ENCODE data around the gene INAFM2. TPM values are rescaled to one million over a fixed set of nuclear protein-coding genes. Genes with fewer than 3 reads are reported as not detected.

INAFM2 gene
- polyA plus RNA-seq, 10 donors = 11.4 to 18.1 (median 12.4) TPM

GRCh38 chr15:40358471-40359353, 35.2 kb downstream of the INAFM2 start:
- DNase-seq = no peak

- DNase-seq = no peak
These were observed 36.5 kb downstream of the INAFM2 start for GRCh38 chr15:40360015-40360414.

DNA sequence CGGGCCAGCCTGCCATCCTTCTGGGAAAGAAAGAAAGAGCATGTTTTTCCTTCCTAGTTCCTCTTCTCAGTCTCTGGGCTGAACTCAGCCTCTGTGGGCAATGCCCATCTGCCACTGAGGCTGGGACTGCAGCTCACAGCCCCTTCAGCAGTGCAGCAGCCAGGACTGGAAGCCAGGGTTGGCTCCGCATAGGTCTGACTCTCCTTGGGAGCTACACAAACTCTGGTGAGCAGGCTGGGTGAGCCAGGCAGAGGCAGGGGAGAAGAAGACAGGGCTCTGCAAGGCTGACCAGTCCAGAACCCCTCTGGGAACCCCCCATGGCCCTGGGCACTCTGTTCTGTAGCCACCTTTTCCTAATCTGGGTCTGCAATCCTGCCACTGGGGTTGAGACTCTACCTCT, 38.1 kb downstream of the INAFM2 start:
- no peak for DNase-seq

DNA sequence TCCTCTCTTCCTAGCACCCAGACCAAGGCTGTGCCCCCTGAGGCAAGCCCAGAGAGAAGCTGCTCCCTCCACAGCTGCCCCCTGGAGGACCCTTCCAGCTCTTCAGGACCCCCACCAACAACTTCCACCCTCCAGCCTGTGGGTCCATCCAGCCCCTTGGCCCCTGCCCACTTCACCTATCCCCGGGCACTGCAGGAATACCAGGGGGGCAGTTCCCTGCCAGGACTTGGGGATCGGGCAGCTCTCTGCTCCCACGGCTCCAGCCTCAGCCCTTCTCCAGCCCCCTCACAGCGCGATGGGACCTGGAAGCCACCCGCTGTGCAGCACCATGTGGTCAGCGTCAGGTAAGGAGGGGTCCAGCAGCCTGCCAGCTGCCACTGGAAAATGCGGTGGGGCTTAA, 40.1 kb downstream of the INAFM2 start:
- no peak for DNase-seq

DNA sequence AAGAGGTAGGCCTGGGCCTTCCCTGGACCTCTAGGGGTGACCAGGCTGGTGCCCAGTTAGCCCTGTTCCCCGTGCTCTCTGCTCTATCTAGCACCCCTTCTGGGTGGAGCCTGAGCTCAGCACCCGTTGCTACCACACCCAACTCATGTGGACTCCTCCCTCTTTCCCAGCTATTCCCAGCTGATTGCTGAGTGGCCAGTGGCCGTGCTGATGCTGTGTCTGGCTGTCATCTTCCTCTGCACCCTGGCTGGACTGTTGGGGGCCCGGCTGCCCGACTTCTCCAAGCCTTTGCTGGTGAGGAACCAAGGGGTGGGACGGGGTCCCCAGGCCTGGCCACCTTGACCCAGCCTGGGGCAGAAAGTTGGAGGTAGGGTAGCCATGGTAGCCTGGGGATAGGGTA, 40.8 kb downstream of the INAFM2 start:
- no peak for DNase-seq

DNA sequence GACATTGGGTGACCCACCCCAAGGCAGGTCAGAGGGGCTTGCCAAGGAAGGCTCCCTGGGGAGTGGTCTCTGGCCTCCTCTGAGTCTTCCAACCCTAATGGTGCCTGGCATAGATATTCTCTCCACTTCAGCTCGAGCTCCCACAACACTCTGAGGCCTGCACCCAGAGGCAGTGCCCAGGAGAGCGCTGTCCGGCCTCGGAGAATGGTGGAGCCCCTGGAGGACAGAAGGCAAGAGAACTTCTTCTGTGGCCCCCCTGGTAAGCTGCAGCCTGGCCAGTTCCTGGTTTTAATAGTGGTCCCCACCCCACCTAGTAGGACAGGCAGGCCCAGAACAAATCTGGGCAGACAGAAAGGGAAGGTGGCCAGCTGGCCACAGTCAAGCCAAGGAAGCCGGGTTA, 41.5 kb downstream of the INAFM2 start:
- DNase-seq = no peak

DNA sequence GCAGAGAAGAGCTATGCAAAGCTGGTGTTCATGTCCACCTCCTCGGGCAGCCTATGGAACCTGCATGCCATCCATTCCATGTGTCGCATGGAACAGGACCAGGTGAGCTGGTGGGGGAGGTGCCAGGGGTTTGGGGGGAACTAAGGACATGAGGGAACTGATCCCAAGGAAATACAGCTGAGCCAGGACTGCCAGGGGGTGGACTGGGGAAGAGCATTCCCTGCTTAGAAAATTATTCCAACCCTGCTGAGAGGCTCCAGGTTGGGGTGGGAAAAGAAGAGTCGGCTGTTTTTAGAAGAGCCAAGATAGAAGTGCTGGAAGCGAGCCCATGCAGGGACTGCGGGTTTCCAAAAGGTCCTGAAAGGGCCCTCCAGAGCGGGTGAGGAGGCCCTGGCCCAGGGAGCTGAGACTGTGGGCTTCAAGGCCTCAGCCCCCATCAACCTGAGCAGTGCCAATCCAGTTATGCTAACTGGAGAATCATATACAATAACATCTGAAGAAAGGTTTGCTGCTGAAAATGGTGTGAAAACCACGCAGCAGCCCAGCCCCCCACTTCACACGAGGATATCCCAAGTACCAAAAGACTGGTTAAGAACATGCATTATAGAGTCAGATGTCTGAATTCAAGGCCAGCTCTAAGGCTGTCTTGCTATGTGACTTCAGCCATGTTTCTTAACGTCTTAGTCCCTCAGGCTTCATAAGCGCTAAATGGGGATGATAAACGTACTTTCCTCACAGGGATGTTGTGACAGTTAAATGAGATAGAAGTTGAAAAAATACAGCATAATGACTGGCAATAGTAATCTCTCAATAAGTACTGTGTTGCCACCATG, 42.3 kb downstream of the INAFM2 start:
- no peak for DNase-seq

DNA sequence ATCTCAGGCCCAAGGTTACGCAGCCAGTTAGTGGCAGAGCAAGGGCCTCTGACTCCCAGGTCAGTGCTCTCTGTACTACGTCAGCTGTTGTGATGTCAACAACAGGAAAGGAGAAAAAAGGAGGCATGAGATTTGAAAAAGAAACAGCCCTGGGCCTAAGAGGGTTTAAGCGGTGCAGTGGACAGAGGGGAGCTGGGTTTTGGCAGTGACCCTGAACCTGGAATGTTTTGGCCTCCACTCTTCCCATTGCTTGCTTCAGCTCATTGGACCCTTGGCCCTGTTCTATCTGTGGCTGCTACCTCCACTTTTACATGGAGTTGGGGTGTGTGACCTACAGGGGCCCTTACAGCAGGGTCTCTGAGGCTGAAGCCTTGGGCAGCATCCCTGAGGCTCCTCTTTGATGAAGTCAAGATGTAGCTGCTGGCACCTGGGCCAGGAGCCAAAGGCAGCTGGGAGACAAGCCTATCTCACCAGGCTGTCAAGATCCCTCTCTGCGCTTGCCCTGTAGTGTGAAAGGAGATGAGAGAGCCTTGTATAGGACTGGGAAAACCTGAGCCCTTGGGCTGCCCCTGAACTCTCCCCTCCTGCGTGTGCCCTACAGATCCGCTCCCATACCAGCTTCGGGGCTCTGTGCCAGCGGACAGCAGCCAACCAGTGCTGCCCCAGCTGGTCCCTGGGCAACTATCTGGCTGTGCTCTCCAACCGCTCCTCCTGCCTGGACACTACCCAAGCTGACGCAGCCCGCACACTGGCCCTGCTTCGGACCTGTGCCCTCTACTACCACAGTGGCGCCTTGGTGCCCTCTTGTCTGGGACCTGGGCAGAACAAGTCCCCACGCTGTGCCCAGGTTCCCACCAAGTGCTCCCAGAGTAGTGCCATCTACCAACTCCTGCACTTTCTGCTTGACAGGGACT, 43.2 kb downstream of the INAFM2 start:
- DNase-seq = peak in 2 of 3 donors; percentile 50 to 66

DNA sequence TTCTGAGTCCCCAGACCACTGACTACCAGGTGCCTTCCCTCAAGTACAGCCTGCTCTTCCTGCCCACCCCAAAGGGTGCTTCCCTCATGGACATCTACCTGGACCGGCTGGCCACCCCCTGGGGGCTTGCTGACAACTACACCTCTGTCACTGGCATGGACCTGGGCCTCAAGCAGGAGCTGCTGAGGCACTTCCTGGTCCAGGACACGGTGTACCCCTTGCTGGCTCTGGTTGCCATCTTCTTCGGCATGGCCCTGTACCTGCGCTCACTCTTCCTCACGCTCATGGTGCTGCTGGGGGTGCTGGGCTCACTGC, 43.8 kb downstream of the INAFM2 start:
- DNase-seq = no peak

DNA sequence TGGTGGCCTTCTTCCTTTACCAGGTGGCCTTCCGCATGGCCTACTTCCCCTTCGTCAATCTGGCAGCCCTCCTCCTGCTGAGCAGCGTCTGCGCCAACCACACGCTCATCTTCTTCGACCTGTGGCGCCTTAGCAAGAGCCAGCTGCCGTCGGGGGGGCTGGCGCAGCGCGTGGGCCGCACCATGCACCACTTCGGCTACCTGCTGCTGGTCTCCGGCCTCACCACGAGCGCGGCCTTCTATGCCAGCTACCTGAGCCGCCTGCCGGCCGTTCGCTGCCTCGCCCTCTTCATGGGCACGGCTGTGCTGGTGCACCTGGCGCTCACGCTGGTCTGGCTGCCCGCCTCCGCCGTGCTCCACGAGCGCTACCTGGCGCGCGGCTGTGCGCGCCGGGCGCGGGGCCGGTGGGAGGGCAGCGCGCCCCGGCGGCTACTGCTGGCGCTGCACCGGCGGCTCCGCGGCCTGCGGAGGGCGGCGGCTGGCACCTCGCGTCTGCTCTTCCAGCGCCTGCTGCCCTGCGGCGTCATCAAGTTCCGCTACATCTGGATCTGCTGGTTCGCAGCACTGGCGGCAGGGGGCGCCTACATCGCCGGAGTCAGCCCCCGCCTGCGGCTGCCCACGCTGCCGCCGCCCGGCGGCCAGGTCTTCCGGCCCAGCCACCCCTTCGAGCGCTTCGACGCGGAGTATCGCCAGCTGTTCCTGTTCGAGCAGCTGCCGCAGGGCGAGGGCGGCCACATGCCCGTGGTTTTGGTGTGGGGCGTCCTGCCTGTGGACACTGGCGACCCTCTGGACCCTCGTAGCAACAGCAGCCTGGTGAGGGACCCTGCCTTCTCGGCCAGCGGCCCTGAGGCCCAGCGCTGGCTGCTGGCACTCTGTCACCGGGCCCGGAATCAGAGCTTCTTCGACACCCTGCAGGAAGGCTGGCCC, 44.5 kb downstream of the INAFM2 start:
- peak; percentile 75 to 89 (median 77) for DNase-seq

DNA sequence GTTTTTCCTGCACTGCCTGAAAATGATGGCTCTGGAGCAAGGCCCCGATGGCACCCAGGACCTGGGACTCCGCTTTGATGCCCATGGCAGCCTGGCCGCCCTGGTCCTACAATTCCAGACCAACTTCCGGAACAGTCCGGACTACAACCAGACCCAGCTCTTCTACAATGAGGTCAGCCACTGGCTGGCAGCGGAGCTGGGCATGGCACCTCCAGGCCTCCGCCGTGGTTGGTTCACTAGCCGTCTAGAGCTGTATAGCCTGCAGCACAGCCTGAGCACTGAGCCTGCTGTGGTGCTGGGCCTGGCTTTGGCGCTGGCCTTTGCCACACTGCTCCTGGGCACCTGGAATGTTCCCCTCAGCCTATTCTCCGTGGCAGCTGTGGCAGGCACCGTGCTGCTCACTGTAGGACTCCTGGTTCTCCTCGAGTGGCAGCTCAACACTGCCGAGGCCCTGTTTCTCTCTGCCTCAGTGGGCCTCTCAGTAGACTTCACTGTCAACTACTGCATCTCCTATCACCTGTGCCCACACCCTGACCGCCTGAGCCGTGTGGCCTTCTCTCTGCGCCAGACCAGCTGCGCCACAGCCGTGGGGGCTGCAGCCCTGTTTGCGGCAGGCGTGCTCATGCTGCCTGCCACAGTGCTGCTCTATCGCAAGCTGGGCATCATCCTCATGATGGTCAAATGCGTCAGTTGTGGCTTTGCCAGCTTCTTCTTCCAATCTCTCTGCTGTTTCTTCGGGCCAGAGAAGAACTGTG, 45.4 kb downstream of the INAFM2 start:
- DNase-seq = no peak

GRCh38 chr15:40369474-40369869, 46.0 kb downstream of the INAFM2 start:
- DNase-seq = no peak

DNA sequence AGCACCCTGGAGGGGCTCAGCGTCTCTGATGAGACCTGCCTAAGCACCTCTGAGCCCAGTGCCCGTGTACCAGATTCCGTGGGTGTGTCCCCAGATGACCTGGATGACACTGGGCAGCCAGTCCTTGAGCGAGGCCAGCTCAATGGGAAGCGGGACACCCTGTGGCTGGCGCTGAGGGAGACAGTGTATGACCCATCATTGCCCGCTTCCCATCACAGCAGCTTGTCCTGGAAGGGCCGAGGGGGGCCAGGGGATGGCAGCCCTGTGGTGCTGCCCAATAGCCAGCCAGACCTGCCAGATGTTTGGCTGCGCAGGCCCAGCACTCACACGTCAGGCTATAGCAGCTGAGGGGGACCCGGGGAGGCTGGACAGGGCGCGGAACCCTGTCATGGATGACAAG, 46.5 kb downstream of the INAFM2 start:
- DNase-seq = no peak

DNA sequence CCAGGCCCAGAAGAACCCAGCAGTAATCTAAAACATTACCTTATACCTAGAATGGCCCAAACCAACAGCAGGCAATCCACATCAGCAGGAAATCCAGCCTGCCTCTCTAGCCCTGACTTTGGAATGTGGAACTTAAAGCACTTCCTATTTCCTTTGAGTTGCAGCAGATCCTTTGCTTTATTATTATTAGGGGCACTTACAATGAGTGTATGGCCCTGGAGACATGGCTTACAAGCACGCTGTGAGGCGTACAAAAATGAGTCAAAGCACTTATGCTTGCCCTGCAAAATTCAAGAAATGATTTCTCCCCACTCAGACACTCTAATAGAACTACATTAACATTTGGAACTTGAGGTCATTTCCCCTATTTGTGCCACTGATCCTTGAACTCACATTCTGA, 49.5 kb downstream of the INAFM2 start:
- no peak for DNase-seq

Other genes starting within 250 kb of the INAFM2 start
- gene BMF, start 214.8 kb upstream of the INAFM2 start, polyA plus RNA-seq (ENCODE audit: insufficient read length in 10 of 10) = 10 to 100 TPM in 3 of 10 donors, 1 to 10 TPM in 7; 7.2 to 13.0 (median 8.9) TPM
- 10 to 100 TPM; 10.5 to 23.3 (median 14.1) TPM for gene BUB1B, start 162.6 kb upstream of the INAFM2 start, polyA plus RNA-seq (ENCODE audit: insufficient read length in 10 of 10)
- 1 to 10 TPM in 2 of 10 donors, under 1 TPM in 8; 0.17 to 2.7 (median 0.44) TPM for gene PAK6, start 84.6 kb upstream of the INAFM2 start, polyA plus RNA-seq (ENCODE audit: insufficient read length in 10 of 10)
- under 1 TPM in 3 of 10 donors, not detected in 7; 0.21 to 0.46 (median 0.34) TPM for gene ANKRD63, start 40.6 kb upstream of the INAFM2 start, polyA plus RNA-seq (ENCODE audit: insufficient read length in 10 of 10)
- 10 to 100 TPM in 3 of 10 donors, 1 to 10 TPM in 7; 5.6 to 13.6 (median 8.7) TPM for gene PLCB2, start 15.8 kb upstream of the INAFM2 start, polyA plus RNA-seq (ENCODE audit: insufficient read length in 10 of 10)
- 10 to 100 TPM in 9 of 10 donors, 1 to 10 TPM in 1; 6.2 to 18.6 (median 13.0) TPM for gene CCDC9B, start 17.2 kb downstream of the INAFM2 start, polyA plus RNA-seq (ENCODE audit: insufficient read length in 10 of 10)
- gene PHGR1, start 27.3 kb downstream of the INAFM2 start, polyA plus RNA-seq (ENCODE audit: insufficient read length in 10 of 10) = under 1 TPM in 1 of 10 donors, not detected in 9; 0.39 TPM
- 1 to 10 TPM in 6 of 10 donors, under 1 TPM in 4; 0.25 to 3.9 (median 1.5) TPM for gene DISP2, start 34.5 kb downstream of the INAFM2 start, polyA plus RNA-seq (ENCODE audit: insufficient read length in 10 of 10)
- 10 to 100 TPM; 15.5 to 26.2 (median 21.7) TPM for gene KNSTRN, start 59.0 kb downstream of the INAFM2 start, polyA plus RNA-seq (ENCODE audit: insufficient read length in 10 of 10)
- gene IVD, start 82.1 kb downstream of the INAFM2 start, polyA plus RNA-seq (ENCODE audit: insufficient read length in 10 of 10) = 10 to 100 TPM; 37.2 to 63.6 (median 51.9) TPM
- gene BAHD1, start 117.3 kb downstream of the INAFM2 start, polyA plus RNA-seq (ENCODE audit: insufficient read length in 10 of 10) = 10 to 100 TPM; 15.9 to 22.7 (median 18.2) TPM
- 10 to 100 TPM; 30.4 to 49.4 (median 36.8) TPM for gene CHST14, start 147.3 kb downstream of the INAFM2 start, polyA plus RNA-seq (ENCODE audit: insufficient read length in 10 of 10)
- gene CCDC32, start 241.3 kb downstream of the INAFM2 start, polyA plus RNA-seq (ENCODE audit: insufficient read length in 10 of 10) = 10 to 100 TPM; 13.1 to 27.8 (median 17.7) TPM
- gene RPUSD2, start 245.6 kb downstream of the INAFM2 start, polyA plus RNA-seq (ENCODE audit: insufficient read length in 10 of 10) = 10 to 100 TPM in 2 of 10 donors, 1 to 10 TPM in 8; 6.2 to 12.0 (median 8.0) TPM

All from muscle of back (tissue), 11 donors.